ENCODE measurements around the gene WFDC12.

Gene WFDC12

DNA sequence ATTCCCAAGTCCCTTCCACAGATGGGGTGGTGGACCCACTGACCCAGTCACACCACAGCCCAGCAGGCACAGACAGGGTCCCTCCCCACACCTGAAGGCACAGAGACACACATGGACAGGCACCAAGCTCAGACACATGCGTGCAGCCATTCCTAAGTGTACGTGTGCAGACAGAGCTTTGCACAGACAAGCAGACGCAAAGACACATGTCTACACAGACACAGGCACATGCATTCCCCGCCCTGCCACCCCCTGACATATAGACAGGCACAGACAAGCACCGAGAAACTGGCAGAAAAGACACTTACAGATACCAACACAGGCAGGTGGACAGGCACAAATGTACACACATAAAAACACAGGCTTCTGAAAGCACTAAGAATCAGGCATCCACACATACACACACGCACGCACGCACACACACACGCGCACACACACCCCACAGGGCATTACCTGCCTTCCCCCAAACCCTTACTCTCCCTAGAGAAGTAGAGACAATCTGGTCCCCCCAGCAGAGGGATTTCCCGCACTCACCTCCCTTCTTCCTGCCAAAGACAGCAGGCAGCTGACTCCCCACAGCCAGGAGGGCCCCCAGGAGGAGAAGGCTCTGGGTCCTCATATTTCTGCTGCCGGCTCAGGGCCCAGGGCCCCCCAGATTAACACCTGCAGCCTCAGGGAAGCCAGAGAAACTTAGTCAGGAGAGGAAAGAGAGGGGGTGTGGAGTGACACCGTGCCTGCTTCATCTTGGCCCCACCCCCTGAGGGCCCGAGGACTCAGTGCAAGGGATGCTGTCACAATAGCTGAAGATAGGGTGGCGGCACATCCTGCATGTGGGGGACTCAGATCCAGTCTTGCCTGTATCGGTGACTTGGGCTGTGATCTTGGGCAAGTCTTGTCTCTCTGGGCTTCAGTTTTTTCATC, 9.5 kb downstream of the WFDC12 start, which contains the start of gene WFDC5:
Gene WFDC5 (minus strand): TSS at position 710 of the 921 bp plus-strand sequence. CDS start 91 bp downstream, at position 619.
- DNase-seq = no peak

DNA sequence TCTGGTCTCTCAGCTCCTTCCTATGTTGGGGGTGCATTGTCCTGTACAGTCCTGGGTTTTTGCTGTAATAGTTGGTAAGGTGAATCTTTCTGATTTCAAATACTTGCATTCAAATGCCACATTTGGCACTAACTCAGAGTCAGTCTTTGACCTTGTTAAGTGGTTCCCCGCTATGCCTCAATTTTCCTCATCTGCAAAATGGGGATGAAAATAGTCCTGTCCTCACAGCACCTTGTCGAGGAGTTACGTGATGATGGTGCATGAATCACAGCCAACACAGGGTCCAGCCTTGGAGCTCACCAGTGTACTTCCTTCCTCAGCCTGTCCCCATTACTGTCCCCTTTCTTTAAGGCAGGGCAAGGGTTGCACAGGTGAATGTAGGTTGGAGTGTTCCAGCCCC, 10.4 kb downstream of the WFDC12 start:
- no peak for DNase-seq

DNA sequence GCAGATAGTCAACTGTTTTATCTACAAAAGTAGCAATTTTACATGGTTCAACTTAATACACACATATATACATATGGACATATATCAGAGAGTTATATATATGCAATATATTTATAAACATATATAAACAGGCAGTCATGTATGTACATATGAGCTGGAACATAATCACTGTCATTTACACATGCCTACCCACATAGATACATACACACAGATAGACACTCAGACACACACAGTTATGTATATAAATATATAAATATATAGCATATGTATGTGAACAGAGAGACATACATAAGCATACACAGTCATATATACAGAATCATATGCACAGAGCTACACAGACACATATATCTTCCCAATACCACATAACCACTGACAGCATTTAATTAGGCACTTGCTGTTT, 11.5 kb downstream of the WFDC12 start:
- no peak for DNase-seq

DNA sequence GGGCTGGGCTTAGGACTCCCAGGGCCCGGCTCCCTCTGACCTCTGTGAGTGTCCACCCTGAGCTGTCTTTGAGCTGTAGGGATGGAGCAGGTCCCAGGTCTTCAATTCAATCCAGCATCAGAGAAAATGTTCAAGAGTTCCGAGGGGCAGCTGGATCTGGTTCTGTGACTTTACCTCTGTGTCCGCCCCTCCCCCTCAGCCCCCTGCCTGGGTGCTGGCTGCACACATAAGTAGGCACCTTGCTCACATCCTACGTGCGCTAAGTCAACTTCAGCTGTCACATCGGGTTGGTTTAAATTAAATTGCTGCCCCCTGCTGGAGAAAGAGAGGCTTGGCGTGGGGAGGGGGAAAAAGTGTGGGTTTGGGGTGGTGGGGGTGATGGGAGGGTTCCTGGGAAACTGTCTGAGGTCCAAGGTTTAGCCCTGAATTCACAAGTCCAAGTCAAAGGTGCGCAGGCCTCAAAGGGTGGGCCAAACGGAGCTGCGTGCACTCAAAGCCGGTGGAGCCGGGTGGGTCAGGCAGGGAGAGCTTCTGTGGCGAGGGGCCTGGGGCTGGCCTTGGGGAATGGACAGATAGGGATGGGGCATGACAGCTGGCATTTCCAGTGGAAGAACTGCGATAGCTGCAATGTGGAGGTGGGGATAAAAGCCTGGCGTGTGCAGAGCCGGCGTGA, 12.3 kb downstream of the WFDC12 start:
- DNase-seq = peak; percentile 15

DNA sequence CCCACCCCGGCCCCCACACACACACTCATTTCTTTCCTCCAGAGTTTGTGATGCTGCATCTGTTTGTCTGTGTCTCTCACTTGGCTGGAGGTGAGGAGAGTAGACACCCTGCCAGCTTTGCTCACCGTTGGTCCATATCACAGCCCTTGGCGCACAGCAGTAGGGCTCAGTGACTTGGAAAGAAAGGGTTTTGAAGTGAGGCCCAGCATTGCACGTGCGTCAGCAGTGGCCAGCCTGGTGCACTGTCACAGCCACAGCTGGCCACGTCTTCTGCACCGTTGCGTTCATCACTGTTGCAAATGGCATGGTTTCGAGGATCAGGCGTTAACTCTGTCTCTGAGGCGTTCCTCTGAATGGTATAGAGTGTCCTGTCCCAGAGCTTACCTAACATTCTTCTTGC, 13.0 kb downstream of the WFDC12 start:
- DNase-seq = no peak

DNA sequence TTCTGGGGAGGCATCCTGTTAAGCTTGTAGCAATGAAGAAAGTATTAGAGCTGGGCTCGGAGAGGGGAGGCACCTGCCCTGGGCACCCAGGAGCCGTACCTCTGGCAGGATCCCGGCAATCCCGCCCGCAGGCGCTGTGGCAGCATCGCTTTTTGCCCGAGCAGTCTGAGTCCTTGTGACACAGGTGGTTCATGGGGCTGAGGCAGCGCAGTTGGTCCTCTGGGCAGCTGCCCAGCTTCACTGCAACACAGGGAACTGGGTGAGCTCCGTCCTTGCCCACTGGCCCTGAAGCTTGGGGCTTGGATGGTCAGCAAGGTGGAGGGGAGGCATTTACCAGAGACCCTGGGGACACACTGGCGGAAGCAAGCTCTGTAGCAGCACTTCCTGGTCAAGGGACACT, 14.0 kb downstream of the WFDC12 start:
- DNase-seq = no peak

DNA sequence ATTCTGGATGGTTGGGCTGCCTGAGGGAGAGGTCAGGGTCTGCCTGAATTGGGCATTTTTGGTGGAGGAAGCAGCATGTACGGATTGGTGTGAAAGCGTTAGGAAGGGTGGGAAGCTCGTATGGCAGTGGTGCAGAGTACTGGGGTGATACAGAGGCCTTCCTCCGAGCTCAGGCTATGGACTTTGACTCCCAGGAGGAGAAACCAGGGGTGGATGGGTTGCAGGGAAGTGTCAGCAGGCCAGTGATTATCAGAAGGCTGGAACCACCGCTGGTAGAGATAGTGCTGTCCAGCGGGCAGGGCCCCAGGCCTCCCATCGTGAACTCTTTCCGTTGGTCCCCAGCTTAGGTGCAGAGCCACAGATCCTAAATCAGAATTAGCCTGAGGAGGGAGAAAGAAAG, 14.6 kb downstream of the WFDC12 start:
- DNase-seq = no peak

DNA sequence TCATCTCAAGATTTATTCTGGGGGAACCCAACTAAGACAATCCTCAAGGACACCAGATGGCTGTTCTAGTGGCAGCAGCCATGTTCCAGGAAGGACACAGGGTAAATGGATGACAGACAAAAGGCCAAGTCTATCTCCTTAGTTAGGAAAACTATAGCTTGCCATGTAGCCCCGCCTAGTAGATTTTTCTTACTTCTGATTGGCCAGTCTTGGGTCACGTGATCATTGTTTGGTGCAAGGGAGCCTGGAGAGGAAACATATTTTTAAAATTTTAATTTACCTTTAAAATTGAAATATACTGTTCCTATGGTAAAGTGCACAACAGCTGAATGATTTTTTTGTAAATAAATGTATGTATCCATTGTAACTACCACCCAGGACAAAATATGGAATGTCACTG, 18.9 kb downstream of the WFDC12 start:
- DNase-seq = no peak

DNA sequence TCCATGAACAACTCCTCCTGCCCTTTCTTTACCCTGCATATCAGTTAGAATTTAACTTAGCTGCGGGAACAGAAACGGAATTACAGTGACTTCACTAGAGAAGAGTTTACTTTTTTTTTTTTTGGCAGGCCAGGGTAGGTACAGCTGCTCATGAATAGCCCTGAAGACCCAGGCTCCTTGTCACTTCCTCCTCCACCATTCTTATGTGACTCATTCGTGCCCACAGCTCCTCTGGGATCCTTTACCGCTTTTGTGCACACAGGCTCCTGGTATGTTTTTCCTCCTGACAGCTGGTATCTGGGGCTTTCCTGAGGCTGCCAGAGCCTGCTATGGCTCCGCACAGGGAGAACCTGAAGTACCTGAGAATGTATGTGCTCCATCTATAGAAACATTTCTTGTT, 19.5 kb downstream of the WFDC12 start:
- no peak for DNase-seq

DNA sequence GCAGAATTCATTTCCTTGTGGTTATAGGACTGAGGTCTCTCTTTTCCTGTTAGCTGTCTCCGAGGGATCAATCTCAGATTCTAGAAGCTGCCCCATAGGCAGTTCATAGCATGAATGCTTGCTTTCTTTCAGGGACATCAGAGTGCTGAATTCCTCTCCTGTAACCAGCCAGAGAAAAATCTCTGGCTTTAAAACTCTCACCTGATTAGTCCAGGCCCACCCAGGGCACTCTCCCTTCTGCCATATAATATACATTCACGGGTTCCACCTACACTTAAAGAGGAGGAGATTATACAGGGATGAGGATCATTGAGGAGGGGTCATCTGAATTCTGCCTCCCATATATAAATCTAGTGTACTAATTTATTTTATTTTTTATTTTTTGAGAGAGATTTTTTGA, 21.2 kb downstream of the WFDC12 start:
- no peak for DNase-seq

DNA sequence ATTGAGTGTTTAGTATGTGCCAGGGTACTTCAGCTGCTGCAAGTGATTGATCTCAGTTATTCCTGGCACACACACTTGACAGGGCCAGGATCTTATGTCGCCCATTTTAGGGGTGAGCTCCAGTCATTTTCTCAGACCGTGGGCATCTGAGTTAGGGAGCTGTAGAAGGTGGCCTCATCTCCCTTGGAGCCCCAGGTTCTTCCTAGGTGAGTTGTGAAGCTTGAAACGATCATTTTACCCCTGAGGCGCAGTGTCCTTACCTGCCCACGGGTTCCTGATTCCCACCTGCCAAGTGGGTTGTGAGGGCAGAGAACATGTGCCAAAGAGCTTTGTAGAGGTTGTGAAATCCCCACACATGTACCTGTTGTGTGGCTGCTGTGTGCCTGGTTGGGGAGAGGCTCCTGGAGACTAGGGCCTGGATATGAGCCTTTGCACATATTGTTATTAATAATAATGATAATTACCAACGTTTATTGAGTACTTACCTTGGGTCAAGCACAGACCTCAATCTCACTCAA, 22.9 kb downstream of the WFDC12 start:
- no peak for DNase-seq

DNA sequence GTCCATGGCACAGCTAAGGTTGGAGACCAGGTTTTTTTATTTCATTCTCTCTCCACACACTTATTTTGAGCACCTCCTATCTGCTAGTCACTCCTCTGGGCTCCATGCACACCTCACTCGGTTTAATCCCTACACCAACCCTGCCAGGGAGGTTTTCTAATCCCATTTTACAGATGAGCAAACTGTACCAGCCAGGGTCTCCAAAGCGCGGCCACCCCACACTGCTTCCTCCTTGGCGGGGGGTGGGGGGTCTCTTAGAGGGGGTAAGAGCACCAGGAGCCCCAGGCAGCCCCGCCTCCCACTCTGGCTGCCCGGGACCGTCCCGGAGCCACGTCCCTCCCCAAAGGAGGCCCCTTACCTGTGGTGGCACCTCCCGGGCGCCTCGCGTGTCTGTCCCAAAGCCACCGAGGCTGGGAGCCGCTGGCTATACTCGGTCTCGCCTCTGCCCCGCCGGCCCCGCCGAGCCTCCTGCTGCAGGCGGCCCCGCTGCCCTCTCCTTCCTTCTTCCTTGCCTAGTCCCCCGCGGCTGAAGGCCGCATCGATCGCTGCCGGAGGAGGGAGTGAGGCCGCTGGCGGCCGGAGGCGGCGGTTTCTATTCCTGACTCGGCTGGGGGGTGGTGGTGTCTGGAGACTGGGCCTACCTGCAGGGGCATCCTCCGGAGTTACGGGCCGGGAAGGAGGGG, 23.6 kb downstream of the WFDC12 start, which contains the start of gene KCNS1:
Gene KCNS1 (minus strand): TSS at position 565 of the 683 bp plus-strand sequence. CDS start 1,891 bp downstream, outside the sequence.
- DNase-seq = no peak

DNA sequence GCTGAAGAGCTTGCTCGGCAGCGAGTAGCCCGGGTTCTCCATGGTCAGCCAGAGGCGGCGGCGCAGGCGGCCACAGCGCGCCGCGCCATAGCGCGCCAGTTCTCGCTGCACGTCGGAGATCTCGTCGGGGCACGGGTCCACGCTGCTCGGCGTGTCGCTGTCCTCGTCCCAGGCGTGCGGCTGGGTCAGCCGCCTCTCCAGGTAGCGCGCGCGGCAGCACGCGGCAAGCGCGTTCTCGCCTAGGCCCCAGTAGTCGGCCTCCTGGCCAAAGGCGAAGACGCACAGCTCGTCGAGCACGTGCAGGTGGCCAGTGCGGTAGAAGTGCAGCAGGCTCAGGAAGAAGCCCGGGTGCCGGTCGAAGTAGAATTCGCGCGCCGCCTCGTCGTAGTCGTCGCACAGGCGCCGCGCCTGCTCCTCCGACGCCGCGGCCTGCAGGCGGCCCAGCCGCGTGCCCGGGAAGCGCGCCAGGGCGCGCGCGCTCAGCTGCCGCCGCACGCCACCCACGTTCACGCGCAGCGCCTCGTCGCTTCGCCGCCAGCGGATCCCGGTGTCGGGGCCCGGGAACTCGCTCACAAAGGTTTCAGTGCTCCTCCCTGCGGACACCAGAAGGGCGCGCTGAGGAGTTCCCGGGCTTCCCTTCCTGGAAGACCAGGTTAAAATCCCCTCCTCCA, 26.0 kb downstream of the WFDC12 start:
- DNase-seq = no peak

DNA sequence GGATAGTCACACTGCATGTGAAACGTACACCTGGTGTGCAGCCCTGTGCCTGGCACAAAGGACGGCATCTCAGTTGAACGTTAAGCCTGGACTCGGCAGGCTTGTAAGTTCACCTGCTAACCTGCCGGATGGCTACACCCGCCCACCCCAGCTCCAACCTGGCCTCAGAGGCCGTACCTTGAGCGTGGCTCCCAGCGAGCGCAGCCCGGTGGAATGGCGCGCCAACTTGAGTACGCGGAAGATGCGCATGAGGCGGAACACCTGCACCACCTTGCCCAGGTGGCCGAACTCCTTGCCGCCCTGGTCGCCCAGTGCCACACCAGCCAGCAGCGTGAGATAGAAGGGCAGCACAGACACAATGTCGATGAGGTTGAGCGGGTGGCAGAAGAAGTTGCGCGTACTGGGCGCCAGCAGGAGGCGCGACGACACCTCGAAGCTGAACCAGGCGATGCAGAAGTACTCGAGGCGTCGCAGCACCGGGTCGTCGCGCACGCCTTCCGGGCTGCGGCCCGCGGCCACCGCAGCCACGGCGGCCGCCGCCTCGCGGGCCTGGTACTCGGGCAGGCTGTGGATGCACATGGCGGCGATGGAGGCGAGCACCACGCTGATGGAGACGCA, 26.7 kb downstream of the WFDC12 start:
- DNase-seq = peak; percentile 8

DNA sequence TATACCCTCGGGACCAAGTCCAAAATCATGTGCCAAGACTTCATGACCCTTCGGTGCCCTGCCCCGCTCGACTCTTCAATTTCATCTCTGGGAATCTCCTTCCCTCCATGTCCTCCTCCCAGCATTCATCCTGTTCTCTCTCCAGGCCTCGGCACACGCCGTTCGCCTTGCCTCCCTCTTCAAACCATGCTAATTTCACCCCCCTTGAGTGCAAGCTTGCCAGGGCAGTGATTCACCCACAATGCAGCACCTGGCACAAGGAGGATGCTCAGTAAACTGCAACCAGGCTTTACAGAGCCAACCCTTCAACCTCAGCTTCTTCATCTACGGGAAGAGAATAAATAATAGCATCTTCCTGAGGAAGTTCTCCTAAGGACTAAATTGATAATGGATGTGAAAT, 27.5 kb downstream of the WFDC12 start:
- DNase-seq = no peak

DNA sequence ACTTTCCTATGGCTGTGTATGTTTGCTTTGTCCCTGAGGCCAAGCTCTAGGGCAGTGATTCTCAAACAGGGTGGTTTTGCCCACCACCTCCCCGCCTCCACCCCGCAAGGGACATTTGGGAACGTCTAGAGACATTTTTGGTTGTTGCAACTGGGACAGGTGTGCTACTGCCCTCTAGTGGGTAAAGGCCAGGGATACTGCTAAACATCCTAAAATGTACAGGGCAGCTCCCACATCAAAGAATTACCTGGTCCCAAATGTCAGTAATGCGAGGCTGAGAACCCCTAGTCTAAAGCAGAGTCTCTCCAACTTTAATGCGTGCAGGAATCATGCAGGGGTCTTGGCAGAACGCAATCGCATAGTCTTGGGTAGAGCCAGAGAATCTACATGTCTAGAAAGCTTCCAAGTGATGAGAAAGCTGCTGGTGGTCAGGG, 28.4 kb downstream of the WFDC12 start:
- DNase-seq = peak; percentile 67

DNA sequence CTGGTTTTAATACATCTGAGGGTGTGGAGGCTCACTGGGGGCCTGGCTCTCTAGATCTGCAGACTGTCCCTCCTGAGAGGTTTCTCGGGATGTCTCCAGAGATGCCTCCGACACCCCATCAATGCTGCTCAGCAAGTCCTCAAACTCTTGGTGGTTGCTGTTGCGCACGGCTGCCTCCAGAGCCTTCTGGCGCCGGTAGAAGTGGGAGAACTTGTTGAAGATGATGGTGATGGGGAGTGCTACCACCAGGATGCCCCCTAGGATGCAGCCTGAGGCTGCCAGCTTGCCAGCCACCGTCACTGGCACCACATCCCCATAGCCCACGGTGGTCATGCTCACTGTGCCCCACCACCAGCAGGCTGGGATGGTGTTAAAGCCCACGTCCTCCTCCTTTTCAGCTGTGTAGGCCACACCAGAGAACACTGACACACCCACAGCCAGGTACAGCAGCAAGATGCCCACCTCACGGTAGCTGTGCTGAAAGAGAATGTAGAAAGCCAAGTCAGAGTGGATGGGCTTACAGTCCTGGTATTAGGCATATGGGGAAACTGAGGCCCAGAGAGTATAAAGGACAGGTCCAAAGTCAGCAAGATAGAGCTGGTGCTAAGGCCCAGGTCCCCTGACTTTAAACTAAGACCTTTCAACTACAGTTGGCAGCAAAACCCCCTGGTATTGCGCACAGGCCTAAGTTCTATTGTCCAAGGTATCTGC, 29.2 kb downstream of the WFDC12 start:
- no peak for DNase-seq

DNA sequence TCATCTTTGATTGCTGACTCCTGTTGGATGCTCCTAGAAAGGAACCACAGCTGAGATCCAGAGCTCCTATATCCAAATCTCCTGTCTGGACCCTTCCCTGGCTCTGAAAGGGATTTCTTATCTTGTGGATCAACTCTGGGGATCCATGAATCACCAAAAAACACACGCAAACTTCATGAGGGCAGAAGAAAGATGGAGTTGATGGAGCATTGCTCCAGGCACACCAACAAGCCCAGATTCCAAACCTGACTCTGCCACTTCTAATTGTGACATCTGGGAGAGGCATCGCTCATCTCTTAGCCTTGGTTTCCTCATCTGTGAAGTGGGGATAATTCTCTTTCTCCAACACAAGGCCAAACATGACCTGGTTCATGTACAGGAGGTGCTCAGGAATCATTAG, 30.1 kb downstream of the WFDC12 start:
- no peak for DNase-seq

DNA sequence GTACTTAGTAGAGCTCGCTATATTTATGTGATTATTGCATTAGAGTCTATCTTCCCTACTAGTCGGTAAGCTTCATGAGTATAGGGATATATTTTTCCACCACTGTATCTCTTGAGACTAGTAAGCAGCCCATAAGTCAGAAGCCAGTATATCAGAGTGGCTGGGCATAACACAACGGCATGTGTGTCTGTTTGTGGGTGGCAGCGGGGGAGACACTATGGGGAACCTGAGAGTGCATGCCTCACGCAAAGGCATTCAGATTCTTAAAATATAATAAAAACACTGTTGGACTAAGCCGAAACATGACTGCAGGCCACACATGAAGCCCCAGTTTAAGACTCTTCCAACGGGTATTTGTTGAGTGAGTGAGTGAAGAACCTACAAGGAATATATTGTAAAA, 31.4 kb downstream of the WFDC12 start:
- no peak for DNase-seq

DNA sequence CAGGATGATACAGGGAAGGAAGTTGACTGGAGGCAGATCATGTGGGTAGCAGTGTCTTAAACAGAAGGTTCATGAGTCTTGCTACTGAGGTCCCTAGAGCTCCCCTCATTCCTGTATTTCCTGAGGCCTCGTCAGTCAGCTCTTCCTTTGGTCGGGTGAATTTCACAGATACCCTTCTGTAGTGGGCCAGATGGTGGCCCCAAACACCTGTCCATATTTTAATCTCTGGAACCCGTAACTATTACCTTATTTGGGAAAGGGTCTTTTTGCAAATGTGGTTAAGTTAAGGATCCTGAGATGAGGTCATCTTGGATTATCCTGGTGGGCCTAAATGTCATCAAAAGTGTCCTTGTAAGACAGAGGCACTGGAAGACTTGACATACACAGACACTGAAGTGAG, 32.9 kb downstream of the WFDC12 start:
- DNase-seq = no peak

DNA sequence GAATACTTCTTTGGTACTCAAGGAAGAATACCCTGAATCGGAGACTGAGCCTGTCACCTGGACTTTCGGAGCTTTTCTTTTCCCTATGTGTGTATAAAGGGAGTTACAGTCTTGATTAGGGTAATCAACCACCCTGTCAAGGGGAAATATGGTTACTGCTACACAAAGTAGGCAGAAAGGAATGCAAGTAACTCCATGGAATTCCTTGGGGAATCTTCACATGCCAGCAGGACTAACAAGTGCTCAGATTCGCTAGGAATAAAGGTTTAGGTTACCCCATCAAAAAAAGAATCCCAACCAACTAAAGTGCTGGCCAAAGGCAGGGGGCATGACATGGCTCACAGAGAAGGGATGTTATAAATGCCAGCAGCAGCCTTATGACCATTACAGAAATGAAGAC, 33.8 kb downstream of the WFDC12 start:
- no peak for DNase-seq

DNA sequence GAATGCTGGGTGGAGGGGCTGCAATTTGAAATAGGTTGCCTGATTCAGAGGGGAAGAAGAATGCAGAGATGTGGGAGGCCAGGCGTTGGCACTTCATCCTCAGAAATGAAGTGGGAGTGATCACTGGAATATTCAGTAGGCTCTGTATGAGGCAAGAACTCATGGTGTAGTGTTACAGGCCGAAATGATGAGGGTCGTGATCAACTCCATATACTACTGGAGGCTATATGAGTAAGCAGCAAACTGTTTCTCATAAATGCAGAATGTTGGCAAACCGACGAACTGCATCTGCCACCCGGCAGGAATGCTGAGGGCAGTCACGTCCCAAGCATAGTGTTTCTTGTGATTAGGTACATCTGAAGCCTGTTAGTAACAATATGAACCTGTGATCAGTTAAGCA, 36.0 kb downstream of the WFDC12 start:
- DNase-seq = no peak
